ENCODE measurements around the gene RASA3.

RASA3 gene

GRCh38 chr13:114059428-114059827, 73.0 kb downstream of the RASA3 start:
- H3K27ac ChIP-seq, result no peak overlapping the region
- H3K27me3 ChIP-seq (replicated peaks), result no peaks in the 10 kb centered on the region
- H3K4me3 ChIP-seq (ENCODE audit: low read depth, low read length), result no peak overlapping the region
- TF ChIP-seq, protein P1, sequence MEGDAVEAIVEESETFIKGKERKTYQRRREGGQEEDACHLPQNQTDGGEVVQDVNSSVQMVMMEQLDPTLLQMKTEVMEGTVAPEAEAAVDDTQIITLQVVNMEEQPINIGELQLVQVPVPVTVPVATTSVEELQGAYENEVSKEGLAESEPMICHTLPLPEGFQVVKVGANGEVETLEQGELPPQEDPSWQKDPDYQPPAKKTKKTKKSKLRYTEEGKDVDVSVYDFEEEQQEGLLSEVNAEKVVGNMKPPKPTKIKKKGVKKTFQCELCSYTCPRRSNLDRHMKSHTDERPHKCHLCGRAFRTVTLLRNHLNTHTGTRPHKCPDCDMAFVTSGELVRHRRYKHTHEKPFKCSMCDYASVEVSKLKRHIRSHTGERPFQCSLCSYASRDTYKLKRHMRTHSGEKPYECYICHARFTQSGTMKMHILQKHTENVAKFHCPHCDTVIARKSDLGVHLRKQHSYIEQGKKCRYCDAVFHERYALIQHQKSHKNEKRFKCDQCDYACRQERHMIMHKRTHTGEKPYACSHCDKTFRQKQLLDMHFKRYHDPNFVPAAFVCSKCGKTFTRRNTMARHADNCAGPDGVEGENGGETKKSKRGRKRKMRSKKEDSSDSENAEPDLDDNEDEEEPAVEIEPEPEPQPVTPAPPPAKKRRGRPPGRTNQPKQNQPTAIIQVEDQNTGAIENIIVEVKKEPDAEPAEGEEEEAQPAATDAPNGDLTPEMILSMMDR (IDR thresholded peaks at IDR 0.05; ENCODE audit: low read depth, low read length, missing control alignments), result no peak
- in situ Hi-C loops (cut with HindIII; ENCODE audit: low pct_ligation_motif_present, low sequenced_read_pairs), result no loop called here
- H3K36me3 ChIP-seq (replicated peaks), result peaks cover 30% of the 10 kb centered on the region
- no peak for DNase-seq

DNA sequence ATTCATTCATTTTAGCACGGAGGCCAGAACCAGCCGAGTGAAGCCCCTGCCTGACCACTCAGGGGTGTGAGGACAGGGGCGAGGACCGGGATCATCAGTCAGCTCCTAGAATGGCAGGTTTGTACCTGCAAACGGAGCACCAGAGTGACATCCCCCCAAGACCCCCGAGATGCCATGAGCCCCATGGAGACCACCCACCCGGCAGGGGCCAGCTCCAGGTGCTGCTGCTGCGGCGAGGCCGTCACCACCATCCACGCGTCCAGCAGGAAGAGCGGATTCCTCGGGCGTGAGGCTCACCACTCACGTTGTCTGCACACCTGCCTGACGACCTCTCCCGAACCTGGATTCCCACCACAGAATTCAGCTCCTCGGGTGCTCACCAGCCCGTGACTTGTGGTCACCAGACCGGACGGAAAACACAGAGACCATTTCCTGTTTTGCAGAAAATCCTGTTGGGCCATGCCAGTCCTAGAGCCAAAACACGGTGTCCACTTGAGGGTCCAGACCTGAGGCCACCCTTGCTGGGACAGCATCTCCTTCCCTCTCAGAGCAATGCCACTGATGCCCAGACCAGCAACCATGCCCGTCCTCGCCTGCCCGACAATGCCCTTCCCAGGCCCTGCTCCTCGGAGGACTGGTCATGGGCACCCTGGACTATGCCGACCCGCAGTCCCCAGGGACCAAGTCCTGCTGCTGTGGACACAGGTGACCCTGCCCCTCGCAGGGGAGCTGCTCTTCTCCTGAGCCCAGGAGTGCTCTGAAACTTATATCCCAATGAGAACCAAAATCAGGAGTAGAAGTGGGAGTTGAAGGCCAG, 74.2 kb downstream of the RASA3 start:
- no peak overlapping the region for H3K4me3 ChIP-seq (ENCODE audit: low read depth, low read length)
- TF ChIP-seq, protein P1 (IDR thresholded peaks at IDR 0.05; ENCODE audit: low read depth, low read length, missing control alignments), result no peak
- in situ Hi-C loops (cut with HindIII; ENCODE audit: low pct_ligation_motif_present, low sequenced_read_pairs), result no loop called here
- H3K27ac ChIP-seq, result no peak overlapping the region
- H3K27me3 ChIP-seq (replicated peaks), result no peaks in the 10 kb centered on the region
- peaks cover 30% of the 10 kb centered on the region for H3K36me3 ChIP-seq (replicated peaks)
- DNase-seq, result no peak

DNA sequence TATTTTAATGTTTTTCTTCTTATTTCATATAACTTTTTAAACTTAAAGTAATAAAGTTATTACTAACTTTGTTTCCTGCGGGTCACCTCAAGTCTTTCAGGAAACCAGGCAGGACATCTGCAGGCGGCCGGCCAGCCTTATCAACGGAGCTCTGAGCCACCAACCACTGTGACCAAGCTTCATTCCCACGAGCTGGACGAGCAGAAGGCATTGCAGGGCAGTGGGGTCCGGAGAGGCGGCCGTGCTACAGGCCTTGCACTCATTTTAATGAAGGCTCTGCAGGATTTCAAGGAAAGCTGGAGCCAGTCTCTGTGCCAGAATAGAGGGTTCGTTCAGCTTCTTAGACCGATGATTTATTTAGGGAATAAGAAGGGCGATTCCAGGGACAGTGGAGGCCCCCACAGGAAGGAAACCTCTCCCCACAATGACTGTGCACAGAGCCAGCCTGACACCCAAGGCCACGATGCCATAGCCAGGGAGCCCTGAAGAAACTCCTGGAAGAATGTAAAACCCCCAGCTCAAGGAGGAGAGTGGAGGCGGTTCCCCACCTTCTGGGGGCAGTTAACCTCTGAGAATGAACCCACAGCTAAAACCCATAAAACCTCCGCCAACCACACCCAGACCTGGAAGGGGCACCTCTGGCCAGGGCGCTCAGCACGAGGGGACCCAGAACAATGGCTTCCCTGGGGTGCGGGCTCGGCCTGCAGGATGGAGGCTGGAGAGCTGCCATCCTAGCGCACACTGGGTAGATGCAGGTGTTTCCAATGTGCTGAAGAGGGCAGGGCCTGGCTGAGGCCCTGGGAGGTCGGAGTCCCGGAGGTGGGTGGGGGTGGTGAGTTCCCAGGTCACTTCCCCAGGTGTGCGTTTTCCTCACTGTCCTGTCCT, 75.0 kb downstream of the RASA3 start:
- H3K27me3 ChIP-seq (replicated peaks), result no peaks in the 10 kb centered on the region
- no peak for DNase-seq
- H3K27ac ChIP-seq, result no peak overlapping the region
- H3K4me3 ChIP-seq (ENCODE audit: low read depth, low read length), result no peak overlapping the region
- in situ Hi-C loops (cut with HindIII; ENCODE audit: low pct_ligation_motif_present, low sequenced_read_pairs), result no loop called here
- peaks cover 30% of the 10 kb centered on the region for H3K36me3 ChIP-seq (replicated peaks)
- TF ChIP-seq, protein P1 (IDR thresholded peaks at IDR 0.05; ENCODE audit: low read depth, low read length, missing control alignments), result no peak

DNA sequence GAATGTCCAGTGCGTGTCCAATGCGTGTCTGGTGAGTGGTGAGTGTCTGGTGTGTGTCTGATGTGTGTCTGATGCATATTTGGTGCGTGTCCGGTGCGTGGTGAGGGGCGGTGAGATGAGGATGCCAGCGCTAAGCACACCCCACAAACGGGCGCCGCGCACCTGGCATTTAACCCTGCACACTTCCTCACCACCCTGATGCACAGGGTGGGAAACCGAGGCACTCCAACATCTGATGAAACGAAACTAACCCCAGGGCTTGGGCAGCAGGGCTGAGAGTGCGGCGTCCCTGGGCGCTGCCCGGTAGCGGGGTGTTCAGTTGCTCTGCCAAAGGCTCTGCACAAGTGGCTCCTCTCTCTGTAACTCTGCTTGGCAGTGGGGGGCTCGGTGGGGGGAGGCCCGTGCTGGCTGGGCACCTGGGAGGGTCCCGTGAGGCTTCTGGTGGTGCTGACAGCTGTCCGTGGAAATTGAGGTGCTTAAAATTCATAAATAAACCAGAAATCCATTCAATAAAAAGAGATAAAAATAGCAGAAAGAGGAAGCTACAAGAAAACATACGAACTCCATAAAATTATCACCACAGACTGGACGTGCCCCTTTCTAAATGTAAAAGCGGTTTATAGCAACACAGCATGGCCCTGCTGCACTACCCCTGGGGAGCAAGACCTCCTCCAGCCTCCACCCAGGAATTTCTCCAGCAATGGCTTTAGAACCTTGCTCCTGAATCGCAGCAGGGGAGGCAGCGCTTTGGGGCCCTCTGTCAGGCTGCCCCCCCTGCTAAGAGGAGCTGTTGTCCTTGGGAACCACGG, 76.0 kb downstream of the RASA3 start:
- Histone ChIP-seq H3K27ac (no peak overlapping the region), H3K36me3 (replicated peaks) (peaks cover 34% of the 10 kb centered on the region)

DNA sequence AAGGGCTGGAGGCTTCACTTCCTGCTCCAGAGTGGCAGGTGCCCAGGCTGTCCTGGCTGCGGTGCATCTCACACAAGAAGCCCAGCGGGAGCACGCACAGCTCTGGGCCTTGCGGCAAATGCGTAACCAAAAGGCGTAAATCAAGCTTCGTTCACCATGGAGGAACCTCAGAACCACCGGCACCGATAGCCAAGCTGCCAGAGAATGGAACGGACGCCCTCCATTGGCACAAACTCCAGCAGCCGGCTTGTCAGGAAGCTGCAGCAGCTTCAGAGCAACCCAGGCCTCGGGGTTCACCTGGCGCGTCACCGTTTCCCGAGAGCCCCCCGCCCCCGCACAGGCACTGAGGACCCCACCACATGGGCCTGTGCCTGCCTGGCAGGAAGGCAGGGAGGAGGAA, 76.7 kb downstream of the RASA3 start:
- in situ Hi-C loops (cut with HindIII; ENCODE audit: low pct_ligation_motif_present, low sequenced_read_pairs), result no loop called here
- no peak overlapping the region for H3K27ac ChIP-seq
- DNase-seq, result no peak
- no peak overlapping the region for H3K4me3 ChIP-seq (ENCODE audit: low read depth, low read length)
- no peaks in the 10 kb centered on the region for H3K27me3 ChIP-seq (replicated peaks)
- TF ChIP-seq, protein P1 (IDR thresholded peaks at IDR 0.05; ENCODE audit: low read depth, low read length, missing control alignments), result no peak
- peaks cover 34% of the 10 kb centered on the region for H3K36me3 ChIP-seq (replicated peaks)

More for the DNA sequence above, 76.0 kb downstream of the RASA3 start:
- TF ChIP-seq, protein P1 (IDR thresholded peaks at IDR 0.05; ENCODE audit: low read depth, low read length, missing control alignments), result no peak
- in situ Hi-C loops (cut with HindIII; ENCODE audit: low pct_ligation_motif_present, low sequenced_read_pairs), result no loop called here
- no peak for DNase-seq
- Histone ChIP-seq H3K4me3 (ENCODE audit: low read depth, low read length) (no peak overlapping the region), H3K27me3 (replicated peaks) (no peaks in the 10 kb centered on the region)
